Measurements from ENCODE around the gene KIF26B. TPM values are rescaled to one million over a fixed set of nuclear protein-coding genes. Genes with fewer than 3 reads are reported as not detected.

The KIF26B gene
- total and polyA plus RNA-seq, 2 of the 4 experiments (the other 2 are of a cell fraction) = 0.53 to 0.54 TPM

DNA sequence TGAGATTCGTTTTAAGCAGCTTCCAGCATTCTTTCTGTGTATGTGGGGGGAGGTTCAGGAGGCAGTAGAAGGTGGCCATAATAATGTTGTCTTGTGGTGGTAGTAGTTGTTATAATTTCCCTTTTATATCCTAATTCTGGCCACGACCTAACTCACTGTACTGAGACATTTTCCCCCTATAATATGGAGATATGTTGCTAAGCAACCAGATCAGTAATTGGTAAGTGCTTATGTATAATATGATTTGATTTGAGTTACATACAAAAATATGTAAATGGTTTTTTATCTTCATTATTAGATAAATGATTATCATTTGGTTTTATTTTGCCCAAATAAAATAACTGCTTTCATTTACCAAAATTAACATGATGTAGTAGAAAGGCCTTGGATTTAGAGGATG is 376.2 kb downstream of the KIF26B start:
- no peak overlapping the region for H3K56ac ChIP-seq (ENCODE audit: extremely low read depth, insufficient read depth, low read length)
- no peak overlapping the region for H4K5ac ChIP-seq (ENCODE audit: low read depth, low read length)
- ATAC-seq (ENCODE audit: low read depth) (no peak), DNase-seq (no peak)
- ChIA-PET POLR2A (ENCODE audit: unreplicated experiment) (no interaction called here), CTCF (no interaction called here)
- no peaks in the 10 kb centered on the region for H3K27me3 ChIP-seq (ENCODE audit: control insufficient read depth, insufficient read depth, low read length)
- intact Hi-C loops (cut with micrococcal nuclease) = no loop called here
- no peak overlapping the region for H3K4me3 ChIP-seq (ENCODE audit: insufficient read depth, low read depth, low read length)
- H2AFZ ChIP-seq (replicated peaks; ENCODE audit: low read length, poor library complexity) = no peak overlapping the region
- in situ Hi-C loops (cut with MboI; ENCODE audit: low sequenced_read_pairs) = no loop called here
- H3K4me2 ChIP-seq (ENCODE audit: low read depth, low read length) = no peak overlapping the region
- H3K9me1 ChIP-seq (ENCODE audit: insufficient read depth, low read length) = no peaks in the 10 kb centered on the region
- dilution Hi-C loops (cut with HindIII; ENCODE audit: low sequenced_read_pairs, unreplicated experiment) = no loop called here
- H3K4ac ChIP-seq (ENCODE audit: low read depth, low read length) = no peak overlapping the region
- H4K91ac ChIP-seq (ENCODE audit: insufficient read depth, low read depth, low read length) = no peak overlapping the region
- H2BK120ac ChIP-seq (ENCODE audit: low read depth, low read length) = no peak overlapping the region
- no peak overlapping the region for H4K8ac ChIP-seq (ENCODE audit: low read depth in 2 of 2, low read length in 2 of 2)
- H3K14ac ChIP-seq (replicated peaks; ENCODE audit: low read depth, low read length) = no peak overlapping the region
- no peak overlapping the region for H2BK20ac ChIP-seq (ENCODE audit: low read depth, low read length)
- H3K18ac ChIP-seq (ENCODE audit: low read depth, low read length) = no peak overlapping the region
- no peak overlapping the region for H2AK5ac ChIP-seq (ENCODE audit: low read depth, low read length)
- no peak overlapping the region for H2BK5ac ChIP-seq (ENCODE audit: low read depth, low read length, poor library complexity, severe bottlenecking)
- no peak overlapping the region for H2BK15ac ChIP-seq (ENCODE audit: low read depth, low read length)
- H3K4me1 ChIP-seq (ENCODE audit: control insufficient read depth, insufficient read depth, low read length) = no peaks in the 10 kb centered on the region
- WGBS, 2 experiments (ENCODE audit: extremely low coverage in 2 of 2, insufficient read length in 1 of 2) = no CpG with 5 or more reads among the region's 2 CpGs
- H3K9me3 ChIP-seq (ENCODE audit: control insufficient read depth, insufficient read depth, low read length) = peaks cover 2% of the 10 kb centered on the region; the same call in 1 of the 2 replicates
- H2AK9ac ChIP-seq (replicated peaks; ENCODE audit: low read depth, low read length, poor library complexity) = no peak overlapping the region
- H3K23ac ChIP-seq (ENCODE audit: low read depth, low read length) = no peak overlapping the region
- no peak for TF ChIP-seq POLR2A (IDR thresholded peaks at IDR 0.05; ENCODE audit: low read depth, low read length)
- TF ChIP-seq, protein P1, sequence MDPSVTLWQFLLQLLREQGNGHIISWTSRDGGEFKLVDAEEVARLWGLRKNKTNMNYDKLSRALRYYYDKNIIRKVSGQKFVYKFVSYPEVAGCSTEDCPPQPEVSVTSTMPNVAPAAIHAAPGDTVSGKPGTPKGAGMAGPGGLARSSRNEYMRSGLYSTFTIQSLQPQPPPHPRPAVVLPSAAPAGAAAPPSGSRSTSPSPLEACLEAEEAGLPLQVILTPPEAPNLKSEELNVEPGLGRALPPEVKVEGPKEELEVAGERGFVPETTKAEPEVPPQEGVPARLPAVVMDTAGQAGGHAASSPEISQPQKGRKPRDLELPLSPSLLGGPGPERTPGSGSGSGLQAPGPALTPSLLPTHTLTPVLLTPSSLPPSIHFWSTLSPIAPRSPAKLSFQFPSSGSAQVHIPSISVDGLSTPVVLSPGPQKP (IDR thresholded peaks at IDR 0.05; ENCODE audit: borderline replicate concordance, low read depth, low read length) = no peak
- no peak for TF ChIP-seq RCOR1 (IDR thresholded peaks at IDR 0.05; ENCODE audit: insufficient replicate concordance, low read length)
- TF ChIP-seq, protein P2, sequence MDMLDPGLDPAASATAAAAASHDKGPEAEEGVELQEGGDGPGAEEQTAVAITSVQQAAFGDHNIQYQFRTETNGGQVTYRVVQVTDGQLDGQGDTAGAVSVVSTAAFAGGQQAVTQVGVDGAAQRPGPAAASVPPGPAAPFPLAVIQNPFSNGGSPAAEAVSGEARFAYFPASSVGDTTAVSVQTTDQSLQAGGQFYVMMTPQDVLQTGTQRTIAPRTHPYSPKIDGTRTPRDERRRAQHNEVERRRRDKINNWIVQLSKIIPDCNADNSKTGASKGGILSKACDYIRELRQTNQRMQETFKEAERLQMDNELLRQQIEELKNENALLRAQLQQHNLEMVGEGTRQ (IDR thresholded peaks at IDR 0.05; ENCODE audit: low read depth, low read length) = no peak
- TF ChIP-seq RAD21 (IDR thresholded peaks at IDR 0.05; ENCODE audit: low read length) = no peak
- no peak for TF ChIP-seq MAZ (IDR thresholded peaks at IDR 0.05; ENCODE audit: borderline replicate concordance, low read depth, low read length)
- no peak for TF ChIP-seq NFE2L2 (IDR thresholded peaks at IDR 0.05; ENCODE audit: low read depth, low read length)
- no peak for TF ChIP-seq RFX5 (IDR thresholded peaks at IDR 0.05; ENCODE audit: low read depth, low read length)
- TF ChIP-seq BHLHE40 (IDR thresholded peaks at IDR 0.05; ENCODE audit: low read depth, low read length) = no peak
- no peak for TF ChIP-seq MAFK (IDR thresholded peaks at IDR 0.05; ENCODE audit: low read depth, low read length)
- TF ChIP-seq, protein P3, sequence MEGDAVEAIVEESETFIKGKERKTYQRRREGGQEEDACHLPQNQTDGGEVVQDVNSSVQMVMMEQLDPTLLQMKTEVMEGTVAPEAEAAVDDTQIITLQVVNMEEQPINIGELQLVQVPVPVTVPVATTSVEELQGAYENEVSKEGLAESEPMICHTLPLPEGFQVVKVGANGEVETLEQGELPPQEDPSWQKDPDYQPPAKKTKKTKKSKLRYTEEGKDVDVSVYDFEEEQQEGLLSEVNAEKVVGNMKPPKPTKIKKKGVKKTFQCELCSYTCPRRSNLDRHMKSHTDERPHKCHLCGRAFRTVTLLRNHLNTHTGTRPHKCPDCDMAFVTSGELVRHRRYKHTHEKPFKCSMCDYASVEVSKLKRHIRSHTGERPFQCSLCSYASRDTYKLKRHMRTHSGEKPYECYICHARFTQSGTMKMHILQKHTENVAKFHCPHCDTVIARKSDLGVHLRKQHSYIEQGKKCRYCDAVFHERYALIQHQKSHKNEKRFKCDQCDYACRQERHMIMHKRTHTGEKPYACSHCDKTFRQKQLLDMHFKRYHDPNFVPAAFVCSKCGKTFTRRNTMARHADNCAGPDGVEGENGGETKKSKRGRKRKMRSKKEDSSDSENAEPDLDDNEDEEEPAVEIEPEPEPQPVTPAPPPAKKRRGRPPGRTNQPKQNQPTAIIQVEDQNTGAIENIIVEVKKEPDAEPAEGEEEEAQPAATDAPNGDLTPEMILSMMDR (conservative IDR thresholded peaks at IDR 0.05; ENCODE audit: low read depth, low read length) = no peak
- no peak for TF ChIP-seq MXI1 (IDR thresholded peaks at IDR 0.05; ENCODE audit: borderline replicate concordance, low read depth, low read length)
- TF ChIP-seq FOS (IDR thresholded peaks at IDR 0.05; ENCODE audit: low read depth, low read length) = no peak
- no peak for TF ChIP-seq SMC3 (IDR thresholded peaks at IDR 0.05; ENCODE audit: low read depth, low read length)
- no peak for TF ChIP-seq CEBPB (IDR thresholded peaks at IDR 0.05; ENCODE audit: low read depth, low read length)
- TF ChIP-seq CHD1 (IDR thresholded peaks at IDR 0.05; ENCODE audit: low read depth, low read length) = no peak
- no peaks in the 10 kb centered on the region for H3K79me1 ChIP-seq (ENCODE audit: low read depth in 1 of 2, low read length in 2 of 2)
- H3K36me3 ChIP-seq (ENCODE audit: control insufficient read depth, insufficient read depth, low read length) = 0 out of 2 replicates have a peak, but pooled peaks cover 1% of the 10 kb centered on the region
- H3K27ac ChIP-seq (ENCODE audit: insufficient read depth, low read length) = no peak overlapping the region
- no peaks in the 10 kb centered on the region for H4K20me1 ChIP-seq (ENCODE audit: insufficient read depth, low read length)
- no peak overlapping the region for H3K9ac ChIP-seq (ENCODE audit: low read depth, low read length)
- BruUV-seq (replicated peaks) = no TSS peak

All from IMR-90 (cell line).